ENCODE measurements around the gene LSS.

The LSS gene

GRCh38 chr21:46218906-46219590 is 9.5 kb downstream of the LSS start:
- no peak for DNase-seq (ENCODE audit: low spot score)

GRCh38 chr21:46217511-46218196 is 10.9 kb downstream of the LSS start:
- no peak for DNase-seq (ENCODE audit: low spot score)

- DNase-seq (ENCODE audit: low spot score): no peak
Observed at GRCh38 chr21:46216132-46216747, 12.3 kb downstream of the LSS start.

- no peak for DNase-seq (ENCODE audit: low spot score)
Observed at GRCh38 chr21:46215436-46216131, 13.0 kb downstream of the LSS start.

- DNase-seq (ENCODE audit: low spot score): no peak
Observed at GRCh38 chr21:46214478-46215340, 13.9 kb downstream of the LSS start.

GRCh38 chr21:46213620-46214286 is 14.8 kb downstream of the LSS start:
- no peak for DNase-seq (ENCODE audit: low spot score)

GRCh38 chr21:46212721-46213484 is 15.7 kb downstream of the LSS start:
- no peak for DNase-seq (ENCODE audit: low spot score)

GRCh38 chr21:46211786-46212720 is 16.5 kb downstream of the LSS start:
- no peak for DNase-seq (ENCODE audit: low spot score)

- DNase-seq (ENCODE audit: low spot score): no peak
Observed at GRCh38 chr21:46211376-46211775, 17.2 kb downstream of the LSS start.

- DNase-seq (ENCODE audit: low spot score): no peak
Observed at GRCh38 chr21:46210378-46211136, 18.0 kb downstream of the LSS start.

GRCh38 chr21:46208761-46209721 is 19.5 kb downstream of the LSS start:
- DNase-seq (ENCODE audit: low spot score): no peak

- DNase-seq (ENCODE audit: low spot score): no peak
Observed at GRCh38 chr21:46207920-46208591, 20.5 kb downstream of the LSS start.

GRCh38 chr21:46207006-46207919 is 21.3 kb downstream of the LSS start:
- no peak for DNase-seq (ENCODE audit: low spot score)

GRCh38 chr21:46206163-46207005 is 22.2 kb downstream of the LSS start:
- no peak for DNase-seq (ENCODE audit: low spot score)

- no peak for DNase-seq (ENCODE audit: low spot score)
Observed at GRCh38 chr21:46205766-46206162, 22.8 kb downstream of the LSS start.

Data from GM03348 (cell line).